ENCODE measurements around the gene TRIM71.

Gene TRIM71

GRCh38 chr3:32818970-32819511 is 1.2 kb downstream of the TRIM71 start:
- Histone ChIP-seq H3K27me3 (peaks cover 14% of the 10 kb centered on the region), H3K4me3 (ENCODE audit: low read depth, low read length) (no peak overlapping the region), H3K36me3 (no peaks in the 10 kb centered on the region), H3K4me1 (no peaks in the 10 kb centered on the region), H3K9me3 (no peaks in the 10 kb centered on the region)
- TF ChIP-seq, protein P1, sequence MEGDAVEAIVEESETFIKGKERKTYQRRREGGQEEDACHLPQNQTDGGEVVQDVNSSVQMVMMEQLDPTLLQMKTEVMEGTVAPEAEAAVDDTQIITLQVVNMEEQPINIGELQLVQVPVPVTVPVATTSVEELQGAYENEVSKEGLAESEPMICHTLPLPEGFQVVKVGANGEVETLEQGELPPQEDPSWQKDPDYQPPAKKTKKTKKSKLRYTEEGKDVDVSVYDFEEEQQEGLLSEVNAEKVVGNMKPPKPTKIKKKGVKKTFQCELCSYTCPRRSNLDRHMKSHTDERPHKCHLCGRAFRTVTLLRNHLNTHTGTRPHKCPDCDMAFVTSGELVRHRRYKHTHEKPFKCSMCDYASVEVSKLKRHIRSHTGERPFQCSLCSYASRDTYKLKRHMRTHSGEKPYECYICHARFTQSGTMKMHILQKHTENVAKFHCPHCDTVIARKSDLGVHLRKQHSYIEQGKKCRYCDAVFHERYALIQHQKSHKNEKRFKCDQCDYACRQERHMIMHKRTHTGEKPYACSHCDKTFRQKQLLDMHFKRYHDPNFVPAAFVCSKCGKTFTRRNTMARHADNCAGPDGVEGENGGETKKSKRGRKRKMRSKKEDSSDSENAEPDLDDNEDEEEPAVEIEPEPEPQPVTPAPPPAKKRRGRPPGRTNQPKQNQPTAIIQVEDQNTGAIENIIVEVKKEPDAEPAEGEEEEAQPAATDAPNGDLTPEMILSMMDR (IDR thresholded peaks at IDR 0.05; ENCODE audit: low read depth, low read length): no peak
- no peak for DNase-seq

GRCh38 chr3:32819551-32820348 is 2.0 kb downstream of the TRIM71 start:
- no peaks in the 10 kb centered on the region for H3K36me3 ChIP-seq
- H3K4me3 ChIP-seq (ENCODE audit: low read depth, low read length): no peak overlapping the region
- H3K4me1 ChIP-seq: no peaks in the 10 kb centered on the region
- H3K27me3 ChIP-seq: peaks cover 14% of the 10 kb centered on the region
- DNase-seq: no peak
- TF ChIP-seq, protein P1 (IDR thresholded peaks at IDR 0.05; ENCODE audit: low read depth, low read length): no peak
- no peaks in the 10 kb centered on the region for H3K9me3 ChIP-seq

GRCh38 chr3:32820430-32820829 is 2.6 kb downstream of the TRIM71 start:
- Histone ChIP-seq H3K27me3 (peaks cover 14% of the 10 kb centered on the region), H3K4me1 (no peaks in the 10 kb centered on the region), H3K36me3 (no peaks in the 10 kb centered on the region), H3K4me3 (ENCODE audit: low read depth, low read length) (no peak overlapping the region), H3K9me3 (no peaks in the 10 kb centered on the region)
- DNase-seq: no peak
- TF ChIP-seq, protein P1 (IDR thresholded peaks at IDR 0.05; ENCODE audit: low read depth, low read length): no peak

- H3K4me3 ChIP-seq (ENCODE audit: low read depth, low read length): no peak overlapping the region
These were observed 3.3 kb downstream of the TRIM71 start for GRCh38 chr3:32820971-32821685.

DNA sequence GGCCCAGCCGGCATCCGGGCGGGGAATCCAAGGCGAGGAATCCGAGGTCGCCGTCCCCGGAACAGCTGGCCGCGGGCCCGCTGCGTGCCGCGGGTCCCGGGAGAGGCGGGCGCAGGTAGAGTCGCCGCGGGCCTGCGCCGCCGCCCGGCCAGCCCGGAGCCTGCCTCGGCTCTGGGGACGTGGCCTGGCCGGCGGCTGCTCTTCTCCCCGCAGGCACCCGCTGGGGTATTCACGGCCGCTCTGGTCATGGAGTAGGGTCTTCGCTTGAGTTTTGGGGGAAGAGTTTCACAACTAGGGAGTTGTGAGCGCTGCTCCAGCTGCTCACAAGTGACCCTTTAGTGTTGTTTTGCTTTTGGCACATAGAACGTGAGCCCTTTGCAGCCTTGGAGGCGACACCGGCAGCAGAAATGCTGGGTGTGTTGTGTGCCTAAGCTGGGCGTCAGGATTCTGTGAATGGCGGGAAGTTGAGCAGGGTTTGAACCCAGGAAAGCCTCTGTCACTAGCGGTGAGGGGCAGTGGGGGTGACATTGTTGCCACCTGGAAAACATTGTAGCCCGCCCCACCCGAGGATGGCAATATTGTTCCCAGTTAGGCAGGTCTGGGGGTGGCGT is 4.0 kb downstream of the TRIM71 start:
- DNase-seq: no peak
- Histone ChIP-seq H3K4me3 (ENCODE audit: low read depth, low read length) (no peak overlapping the region), H3K4me1 (no peaks in the 10 kb centered on the region), H3K36me3 (no peaks in the 10 kb centered on the region), H3K9me3 (no peaks in the 10 kb centered on the region), H3K27me3 (peaks cover 11% of the 10 kb centered on the region)
- TF ChIP-seq, protein P1 (IDR thresholded peaks at IDR 0.05; ENCODE audit: low read depth, low read length): no peak

More at GRCh38 chr3:32820971-32821685, 3.3 kb downstream of the TRIM71 start:
- Histone ChIP-seq H3K4me1 (no peaks in the 10 kb centered on the region), H3K9me3 (no peaks in the 10 kb centered on the region), H3K27me3 (peaks cover 14% of the 10 kb centered on the region), H3K36me3 (no peaks in the 10 kb centered on the region)
- no peak for DNase-seq
- TF ChIP-seq, protein P1 (IDR thresholded peaks at IDR 0.05; ENCODE audit: low read depth, low read length): no peak

Measured in BE2C (cell line).